Muscle layer of duodenum (tissue), 2 donors: ENCODE measurements around the gene C6orf15.
"Not testable (repeated sequence)": the region's sequence is repeated elsewhere in the genome, so short reads cannot be mapped to it uniquely, and the experiment has no call there.

Source experiments
- H3K27ac ChIP-seq: one replicate; pipeline ENCODE4 v1.7.0; 2013; ENCODE audit warnings: mild to moderate bottlenecking, low read length
- H3K27me3 ChIP-seq: one replicate; pipeline ENCODE4 v1.7.0; 2013; ENCODE audit warnings: low read depth, mild to moderate bottlenecking, control low read depth, low read length
- H3K36me3 ChIP-seq, 2 donors: one replicate each; pipeline ENCODE4 v1.7.0; 2013; ENCODE audit warnings: low read length in 2 of 2, control low read depth in 1 of 2, mild to moderate bottlenecking in 1 of 2; ENCODE audit not compliant: insufficient read depth in 2 of 2, control insufficient read depth in 1 of 2
- H3K4me1 ChIP-seq, 2 donors: one replicate each; pipeline ENCODE4 v1.7.0; 2013; ENCODE audit warnings: low read length in 2 of 2, mild to moderate bottlenecking in 2 of 2, control low read depth in 1 of 2, moderate library complexity in 1 of 2; ENCODE audit not compliant: insufficient read depth in 2 of 2, control insufficient read depth in 1 of 2
- H3K4me3 ChIP-seq, 2 donors: one replicate each; pipeline ENCODE4 v1.7.0; 2013; ENCODE audit warnings: low read length in 2 of 2, low read depth in 1 of 2, mild to moderate bottlenecking in 1 of 2
- H3K9me3 ChIP-seq, 2 donors: one replicate each; pipeline ENCODE4 v1.7.0; 2013; ENCODE audit warnings: low read length in 2 of 2, control low read depth in 1 of 2, mild to moderate bottlenecking in 1 of 2; ENCODE audit not compliant: control insufficient read depth in 1 of 2
- donor health status: healthy.

The C6orf15 gene

GRCh38 chr6:31079656-31080261, 32.6 kb downstream of the C6orf15 start:
- H3K4me3 ChIP-seq = peak overlapping the region; percentile 16 to 47

DNA sequence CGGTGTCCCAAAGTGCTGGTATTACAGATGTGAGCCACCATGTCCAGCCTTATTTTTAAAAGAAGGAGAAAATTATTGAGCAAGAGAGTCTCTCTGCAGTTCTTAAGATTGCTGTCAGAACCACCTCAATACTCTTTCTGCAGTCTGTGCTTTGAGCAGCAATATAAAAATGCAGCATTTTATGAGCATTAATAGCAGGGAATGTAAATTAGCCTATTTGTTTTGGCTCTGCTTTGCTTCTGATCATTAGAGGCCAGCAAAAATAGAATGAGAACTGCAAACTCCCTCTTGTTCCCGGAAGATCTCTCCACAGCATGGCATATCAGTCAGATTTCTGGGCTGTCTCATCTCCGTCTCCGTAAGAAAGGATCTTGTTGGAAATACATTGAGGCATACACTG, 35.8 kb downstream of the C6orf15 start:
- no peaks in the 10 kb centered on the region for H3K9me3 ChIP-seq
- no peak overlapping the region for H3K4me3 ChIP-seq
- peaks cover 0 to 16% of the 10 kb centered on the region in 2 donors for H3K4me1 ChIP-seq
- H3K27me3 ChIP-seq = no peaks in the 10 kb centered on the region
- no peaks in the 10 kb centered on the region for H3K36me3 ChIP-seq
- H3K27ac ChIP-seq = no peak overlapping the region

More at GRCh38 chr6:31079656-31080261, 32.6 kb downstream of the C6orf15 start:
- H3K4me1 ChIP-seq = peaks cover 0 to 5% of the 10 kb centered on the region in 2 donors
- no peaks in the 10 kb centered on the region for H3K9me3 ChIP-seq
- no peaks in the 10 kb centered on the region for H3K27me3 ChIP-seq
- no peaks in the 10 kb centered on the region for H3K36me3 ChIP-seq
- H3K27ac ChIP-seq = no peak overlapping the region

DNA sequence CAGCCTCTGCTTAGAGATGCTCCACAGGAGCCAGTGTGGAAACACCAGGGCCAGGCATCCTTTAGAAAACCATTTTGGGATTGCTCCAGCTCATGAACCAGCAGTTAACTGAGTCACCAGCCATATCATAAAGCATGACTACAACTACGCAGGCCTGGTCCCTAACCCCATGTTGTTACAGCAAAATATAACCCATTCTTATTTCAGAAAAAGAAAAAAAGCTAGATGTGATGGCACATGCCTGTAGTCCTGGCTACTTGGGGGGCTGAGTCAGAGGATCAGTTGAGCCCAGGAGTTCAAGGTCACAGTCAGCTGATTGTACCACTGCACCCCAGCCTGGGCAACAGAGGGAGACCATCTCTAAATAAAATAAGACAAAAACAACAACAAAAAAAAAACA, 36.8 kb downstream of the C6orf15 start:
- H3K27me3 ChIP-seq = no peaks in the 10 kb centered on the region
- peaks cover 0 to 16% of the 10 kb centered on the region in 2 donors for H3K4me1 ChIP-seq
- no peak overlapping the region for H3K27ac ChIP-seq
- no peaks in the 10 kb centered on the region for H3K9me3 ChIP-seq
- H3K4me3 ChIP-seq = no peak overlapping the region
- no peaks in the 10 kb centered on the region for H3K36me3 ChIP-seq

DNA sequence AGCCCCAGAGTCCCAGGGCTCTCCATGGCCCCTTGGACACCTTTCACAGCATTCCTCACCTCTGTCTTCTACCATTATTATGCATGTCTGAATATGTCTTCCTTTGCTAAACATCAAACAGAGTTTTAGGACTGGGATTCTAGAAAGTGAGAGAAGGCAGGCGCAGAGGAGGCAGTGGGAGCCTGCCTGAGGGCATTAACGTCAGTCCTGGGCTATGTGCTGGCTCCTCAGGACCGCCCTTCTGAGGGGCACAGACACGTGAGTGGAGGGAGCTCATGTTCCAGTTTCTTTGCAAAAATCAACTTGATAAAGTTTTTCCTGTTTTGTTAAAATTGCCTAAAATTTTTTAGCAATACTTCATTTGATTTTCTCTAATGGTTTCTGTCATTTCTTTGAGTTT, 38.0 kb downstream of the C6orf15 start:
- H3K4me1 ChIP-seq = peaks cover 0 to 12% of the 10 kb centered on the region in 2 donors
- no peak overlapping the region for H3K4me3 ChIP-seq
- H3K27ac ChIP-seq = no peak overlapping the region
- no peaks in the 10 kb centered on the region for H3K36me3 ChIP-seq
- H3K9me3 ChIP-seq = no peaks in the 10 kb centered on the region
- H3K27me3 ChIP-seq = no peaks in the 10 kb centered on the region

- no peak overlapping the region for H3K27ac ChIP-seq
- no peaks in the 10 kb centered on the region for H3K36me3 ChIP-seq
- no peak overlapping the region for H3K4me3 ChIP-seq
- H3K27me3 ChIP-seq = no peaks in the 10 kb centered on the region
- peaks cover 0 to 11% of the 10 kb centered on the region in 2 donors for H3K4me1 ChIP-seq
- no peaks in the 10 kb centered on the region for H3K9me3 ChIP-seq
Measured at GRCh38 chr6:31070711-31071197, 41.6 kb downstream of the C6orf15 start.

- no peaks in the 10 kb centered on the region for H3K36me3 ChIP-seq
- H3K9me3 ChIP-seq = no peaks in the 10 kb centered on the region
- no peak overlapping the region for H3K4me3 ChIP-seq
- no peak overlapping the region for H3K27ac ChIP-seq
- H3K4me1 ChIP-seq = peaks cover 0 to 11% of the 10 kb centered on the region in 2 donors
- no peaks in the 10 kb centered on the region for H3K27me3 ChIP-seq
Measured at GRCh38 chr6:31068669-31069340, 43.6 kb downstream of the C6orf15 start.

DNA sequence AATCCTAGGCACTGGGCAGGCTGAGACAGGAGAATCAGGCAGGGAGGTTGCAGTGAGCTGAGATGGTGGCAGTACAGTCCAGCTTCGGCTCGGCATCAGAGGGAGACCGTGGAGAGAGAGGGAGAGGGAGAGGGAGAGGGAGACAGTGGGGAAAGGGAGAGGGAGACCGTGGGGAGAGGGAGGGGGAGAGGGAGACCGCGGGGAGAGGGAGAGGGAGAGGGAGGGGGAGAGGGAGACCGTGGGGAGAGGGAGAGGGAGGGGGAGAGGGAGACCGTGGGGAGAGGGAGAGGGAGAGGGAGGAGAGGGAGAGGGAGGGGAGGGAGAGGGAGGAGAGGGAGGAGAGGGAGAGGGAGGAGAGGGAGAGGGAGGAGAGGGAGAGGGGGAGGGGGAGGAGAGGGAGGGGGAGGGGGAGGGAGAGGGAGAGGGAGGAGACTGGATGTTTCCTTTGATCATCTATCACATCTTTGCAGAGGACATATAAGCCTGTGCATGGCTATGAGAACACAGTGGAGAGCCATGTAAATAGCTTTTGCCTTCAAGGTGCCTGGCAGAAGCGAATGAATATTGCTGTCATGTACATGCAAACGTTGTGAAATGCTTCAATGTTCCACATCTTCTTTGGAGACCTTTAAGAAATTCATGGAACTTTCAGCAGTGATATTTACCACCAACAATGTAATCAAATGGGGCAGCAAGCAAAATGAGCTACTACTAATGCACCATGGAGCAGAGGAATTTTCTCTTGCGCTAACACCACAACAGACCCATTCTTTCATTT, 44.3 kb downstream of the C6orf15 start:
- H3K36me3 ChIP-seq, H3K27ac ChIP-seq, H3K27me3 ChIP-seq, H3K4me3 ChIP-seq, H3K9me3 ChIP-seq: not testable (repeated sequence)
- H3K4me1 ChIP-seq = peaks cover 0 to 11% of the 10 kb centered on the region in 2 donors

DNA sequence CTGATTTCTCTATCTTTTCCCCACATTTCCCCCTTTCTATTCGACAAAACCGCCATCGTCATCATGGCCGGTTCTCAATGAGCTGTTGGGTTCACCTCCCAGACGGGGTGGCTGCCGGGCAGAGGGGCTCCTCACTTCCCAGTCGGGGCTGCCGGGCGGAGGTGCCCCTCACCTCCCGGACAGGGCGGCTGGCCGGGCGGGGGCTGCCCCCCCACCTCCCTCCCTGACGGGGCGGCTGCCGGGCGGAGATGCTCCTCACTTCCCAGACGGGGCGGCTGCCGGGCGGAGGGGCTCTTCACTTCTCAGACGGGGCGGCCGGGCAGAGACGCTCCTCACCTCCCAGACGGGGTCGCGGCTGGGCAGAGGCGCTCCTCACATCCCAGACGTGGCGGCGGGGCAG, 45.3 kb downstream of the C6orf15 start:
- not testable (repeated sequence) for H3K4me1 ChIP-seq, H3K27ac ChIP-seq, H3K4me3 ChIP-seq, H3K27me3 ChIP-seq, H3K9me3 ChIP-seq, H3K36me3 ChIP-seq

- H3K36me3 ChIP-seq = no peaks in the 10 kb centered on the region
- H3K4me1 ChIP-seq = no peaks in the 10 kb centered on the region
- no peak overlapping the region for H3K27ac ChIP-seq
- no peak overlapping the region for H3K4me3 ChIP-seq
- no peaks in the 10 kb centered on the region for H3K27me3 ChIP-seq
- no peaks in the 10 kb centered on the region for H3K9me3 ChIP-seq
Measured at GRCh38 chr6:31065556-31065955, 46.8 kb downstream of the C6orf15 start.

- Histone ChIP-seq H3K9me3 (no peaks in the 10 kb centered on the region), H3K27ac (no peak overlapping the region), H3K36me3 (no peaks in the 10 kb centered on the region), H3K27me3 (no peaks in the 10 kb centered on the region), H3K4me3 (no peak overlapping the region), H3K4me1 (no peaks in the 10 kb centered on the region)
Measured at GRCh38 chr6:31063906-31064435, 48.4 kb downstream of the C6orf15 start.
